Stimulated activated CD4-positive, alpha-beta T cell treated with anti-CD3 and anti-CD28 coated beads, Interleukin-1b, Interleukin-23, amount 100 ng/mL, for 4 hours (primary cell): ENCODE measurements around the gene SH2D3C.
"Not testable (repeated sequence)": the region's sequence is repeated elsewhere in the genome, so short reads cannot be mapped to it uniquely, and the experiment has no call there.

Source experiments
- DNase-seq, 2 donors: peaks; one replicate each; pipeline ENCODE4 v3.0.0-alpha.2; 2020; ENCODE audit warnings: low read depth in 2 of 2

Gene SH2D3C

DNA sequence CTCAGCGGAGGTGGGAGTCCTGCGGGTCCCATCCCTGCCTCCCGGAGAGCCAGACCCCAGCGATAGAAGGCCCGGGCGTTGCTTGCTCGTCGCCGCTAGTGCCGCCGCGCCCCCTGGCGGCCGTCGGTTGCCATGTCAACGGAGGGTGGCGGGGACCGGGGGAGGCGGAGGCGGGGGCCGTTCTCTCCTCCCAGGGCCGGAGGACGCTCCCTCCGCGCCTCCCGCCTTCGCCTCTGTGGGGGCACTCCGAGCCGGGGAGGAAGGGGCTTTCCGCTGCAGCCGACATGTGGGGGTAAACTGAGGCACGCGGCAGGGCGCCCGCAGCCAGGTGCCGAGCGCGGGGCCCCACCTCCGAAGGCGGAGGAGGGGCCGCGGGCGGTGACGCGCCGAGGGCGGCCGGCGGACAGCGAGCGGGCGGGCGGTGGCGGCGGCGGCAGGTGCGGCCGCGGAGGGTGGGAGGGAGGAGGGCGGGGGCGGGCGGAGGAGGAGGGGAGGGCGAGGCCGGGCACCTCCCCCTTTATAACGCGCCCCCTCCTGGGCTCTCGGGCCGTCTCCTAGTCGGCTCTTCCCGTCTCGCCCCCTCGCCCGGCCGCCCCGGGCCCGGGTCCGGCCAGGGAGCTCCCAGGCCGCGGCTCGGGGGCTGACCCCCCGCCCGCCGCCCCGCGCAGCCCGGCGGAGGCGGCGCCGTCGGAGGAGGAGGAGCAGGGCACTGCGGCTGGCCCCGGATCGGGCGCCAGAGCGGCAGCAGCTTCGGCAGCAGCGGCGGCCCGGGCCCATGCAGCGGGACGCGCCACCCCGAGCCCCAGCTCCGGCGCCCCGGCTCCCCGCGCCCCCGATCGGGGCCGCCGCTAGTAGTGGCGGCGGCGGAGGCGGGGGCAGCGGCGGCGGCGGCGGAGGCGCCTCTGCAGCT lies 6.8 kb upstream of the SH2D3C start:
- DNase-seq = peak; percentile 80 to 84

DNA sequence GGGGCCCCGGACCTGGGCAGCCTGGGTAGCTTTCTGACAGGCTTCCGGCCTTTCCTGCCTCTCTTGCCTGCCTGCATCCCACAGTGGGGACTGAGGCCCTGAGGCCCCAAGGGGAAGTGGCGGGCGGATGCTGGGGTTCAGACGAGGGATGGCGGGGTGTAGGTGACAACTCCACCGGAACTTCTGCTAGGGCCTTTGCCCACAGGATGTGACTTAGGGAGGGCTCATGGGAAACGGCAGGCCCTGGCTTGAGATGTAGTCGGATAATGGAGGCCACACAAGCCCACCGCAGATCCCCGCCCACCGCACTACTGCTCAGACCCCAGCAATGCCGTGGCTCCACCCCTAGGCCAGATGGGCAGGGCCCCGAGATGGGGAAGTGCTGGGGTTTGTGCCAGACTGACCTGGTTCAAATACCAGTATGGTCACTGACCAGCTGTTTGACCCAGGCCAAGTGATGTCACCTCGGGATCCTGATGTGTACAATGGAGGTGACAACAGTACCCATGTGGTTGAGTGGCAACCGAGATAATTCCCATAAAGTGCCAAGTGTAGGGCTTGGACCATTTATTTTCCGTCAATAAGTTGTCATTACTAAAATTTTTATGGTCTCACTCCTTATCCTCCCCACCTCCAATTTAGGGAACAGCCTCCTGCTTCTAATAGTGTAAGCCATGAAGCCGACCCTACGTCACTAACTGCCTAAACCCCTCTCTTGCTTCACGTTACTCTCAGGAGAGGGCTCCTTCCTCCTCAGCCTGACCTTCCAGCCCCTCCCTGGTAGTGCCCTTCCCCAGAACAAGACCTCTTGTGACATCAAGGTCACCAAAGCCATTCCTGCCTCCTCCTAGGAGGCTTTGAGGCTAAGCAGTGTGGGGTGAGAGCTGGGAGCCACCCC lies 4.9 kb upstream of the SH2D3C start:
- peak in 1 of 2 donors; percentile 34 for DNase-seq

DNA sequence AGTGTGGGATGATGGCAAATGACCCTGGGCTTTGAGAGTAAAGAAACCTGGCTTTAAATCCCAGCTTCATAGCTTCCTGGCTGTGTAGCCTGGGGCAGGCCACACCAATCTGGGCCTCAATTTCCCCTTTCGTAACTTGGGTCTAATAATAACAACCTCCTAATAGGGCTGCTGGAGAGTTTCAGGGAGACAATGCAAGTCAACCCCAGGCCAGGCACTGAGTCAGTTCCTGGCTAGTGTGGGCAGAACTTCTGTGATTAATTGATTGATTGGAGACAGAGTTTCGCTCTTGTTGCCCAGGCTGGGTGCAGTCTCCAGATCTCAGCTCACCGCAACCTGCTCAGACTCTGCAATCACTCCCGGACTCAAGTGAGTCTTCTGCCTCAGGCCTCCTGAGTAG lies 3.3 kb upstream of the SH2D3C start:
- no peak for DNase-seq

DNA sequence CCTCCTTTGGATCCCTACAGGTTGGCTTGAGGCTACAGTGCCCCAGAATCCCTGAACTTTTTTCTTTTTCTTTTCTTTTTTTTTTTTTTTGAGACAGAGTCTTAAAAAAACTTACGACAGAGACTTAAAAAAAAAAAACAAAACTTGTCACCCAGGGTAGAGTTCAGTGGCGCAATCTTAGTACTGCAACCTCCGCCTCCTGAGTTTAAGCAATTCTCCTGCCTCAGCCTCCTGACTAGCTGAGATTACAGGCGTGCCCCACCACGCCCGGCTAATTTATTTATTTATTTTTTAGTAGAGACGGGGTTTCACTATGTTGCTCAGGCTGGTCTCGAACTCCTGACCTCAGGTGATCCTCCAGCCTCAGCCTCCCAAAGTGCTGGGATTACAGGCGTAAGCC lies 2.4 kb upstream of the SH2D3C start:
- not testable (repeated sequence) for DNase-seq

DNA sequence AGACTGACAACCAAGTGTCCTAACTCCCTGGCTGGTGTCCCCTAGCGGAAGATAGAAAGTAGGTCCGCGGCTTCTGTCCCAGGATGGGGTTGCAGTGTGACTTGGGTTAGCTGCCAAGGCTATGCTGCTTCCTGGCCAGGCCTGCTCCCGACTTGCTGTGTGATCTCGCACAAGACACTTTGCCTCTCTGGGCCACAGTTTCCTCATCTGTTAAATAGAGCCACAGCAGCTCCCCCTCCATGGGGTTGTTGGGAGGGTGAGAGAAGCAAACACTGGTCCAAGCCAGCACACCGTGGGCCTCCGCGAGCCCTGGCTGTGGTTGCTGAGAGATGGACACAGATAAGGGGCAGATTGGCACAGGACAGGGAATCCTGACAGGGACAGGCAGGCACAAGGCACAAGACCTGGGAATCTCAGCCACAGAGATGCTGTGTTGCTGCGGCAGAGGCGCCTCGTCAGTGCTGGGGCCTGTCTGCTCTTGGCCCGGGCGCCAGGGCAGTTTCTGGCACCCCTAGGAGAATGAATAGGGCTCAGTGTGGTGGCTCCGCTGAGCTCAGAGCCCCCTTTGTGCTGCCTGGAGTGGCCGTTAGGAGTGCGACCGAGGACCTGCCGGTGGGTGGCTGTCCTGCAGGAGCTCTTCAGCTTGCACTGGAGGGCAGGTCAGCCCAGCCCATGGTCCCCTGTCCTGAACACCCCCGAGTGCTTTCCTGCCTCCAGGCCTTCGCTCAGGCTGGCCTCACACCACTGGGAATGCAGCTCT lies 1.8 kb upstream of the SH2D3C start:
- no peak for DNase-seq

DNA sequence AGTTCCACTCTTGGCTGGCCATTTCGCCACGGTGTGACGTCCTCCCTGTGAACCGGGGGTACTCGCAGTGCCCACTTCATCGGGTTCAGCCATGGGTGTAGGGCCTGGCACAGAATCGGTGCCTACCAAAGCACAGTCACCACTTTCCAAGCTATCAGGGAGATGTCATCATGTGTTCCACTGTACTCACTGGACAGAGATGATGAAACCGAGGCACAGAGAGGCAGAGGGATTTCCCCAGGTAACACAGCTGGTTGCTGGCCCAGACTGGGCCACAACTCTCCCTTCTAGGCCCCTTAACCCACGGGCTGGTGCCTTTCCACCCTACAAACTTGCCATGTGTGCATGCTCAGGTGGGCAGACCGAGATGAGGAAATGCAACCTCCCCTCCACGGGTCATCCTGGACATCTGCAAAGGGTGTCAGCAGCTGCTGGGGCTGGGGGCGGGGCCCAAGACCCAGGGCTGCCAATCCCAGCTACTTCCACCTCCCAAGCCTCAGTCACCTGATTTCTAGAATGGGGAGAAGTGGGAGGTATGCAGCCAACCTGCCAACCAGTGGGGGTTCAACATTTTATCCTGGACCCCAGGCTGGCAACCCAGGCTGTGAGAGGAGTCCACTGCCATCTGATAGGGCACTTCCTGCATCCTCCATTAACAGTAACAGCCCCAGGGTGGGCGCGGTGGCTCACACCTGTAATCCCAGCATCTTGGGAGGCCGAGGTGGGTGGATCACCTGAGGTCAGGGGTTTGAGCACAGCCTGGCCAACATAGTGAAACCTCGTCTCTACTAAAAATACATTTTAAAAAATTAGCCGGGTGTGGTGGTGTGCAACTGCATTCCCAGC lies 893 bp upstream of the SH2D3C start:
- peak in 1 of 2 donors; percentile 56 for DNase-seq

GRCh38 chr9:127777368-127777980 lies 992 bp downstream of the SH2D3C start:
- DNase-seq = no peak

DNA sequence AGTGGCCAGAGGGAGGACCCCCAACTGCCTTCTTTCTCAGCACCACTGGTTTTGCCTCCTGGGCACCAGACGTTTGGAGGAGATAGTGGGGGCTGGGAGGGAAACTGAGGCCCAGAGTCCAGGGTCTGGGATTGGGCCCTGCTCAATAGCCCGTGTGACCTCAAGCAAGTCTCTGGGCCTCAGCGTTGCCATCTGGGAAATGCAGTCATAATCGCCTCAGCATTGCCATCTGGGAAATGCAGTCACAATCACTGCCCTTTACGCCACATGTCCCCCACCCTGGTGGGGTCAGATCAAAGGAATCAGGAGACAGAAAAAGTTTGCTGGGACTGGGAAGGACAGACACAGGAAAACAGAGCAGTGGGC lies 1.6 kb downstream of the SH2D3C start:
- no peak for DNase-seq

DNA sequence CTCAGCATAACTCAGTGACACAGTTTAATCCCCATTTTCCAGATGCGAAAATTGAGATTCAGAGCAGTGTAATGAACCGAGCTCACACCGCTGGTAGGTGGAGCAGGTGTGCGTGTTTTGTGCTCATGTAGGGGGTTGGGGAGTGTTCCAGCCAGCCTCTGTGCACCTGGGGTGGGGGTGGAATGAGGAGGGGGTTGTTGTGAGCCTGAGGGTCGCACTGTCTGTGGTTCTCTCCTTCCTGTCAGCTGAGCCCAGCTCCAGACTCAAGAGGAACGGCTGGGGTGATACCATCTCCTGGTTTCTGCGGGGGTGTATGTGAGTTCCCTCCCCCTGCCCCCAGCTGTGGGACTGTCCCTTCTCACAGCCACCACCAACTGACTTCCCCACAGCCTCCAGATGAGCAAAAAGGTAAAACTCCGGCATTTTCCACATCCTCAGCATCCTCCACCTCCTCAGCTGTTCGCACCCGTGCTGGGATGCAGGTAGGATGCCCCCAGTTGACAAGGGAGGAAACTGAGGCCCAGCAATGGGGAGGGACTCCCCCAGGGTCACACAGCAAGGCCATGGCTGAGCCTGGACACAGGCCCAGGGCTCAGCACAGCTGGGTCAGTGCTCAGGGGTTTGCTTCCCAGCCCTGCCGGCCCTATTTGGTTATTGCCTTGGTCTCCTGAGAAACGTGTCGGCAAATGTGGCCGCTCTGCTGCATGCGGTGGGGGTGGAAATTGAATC lies 2.1 kb downstream of the SH2D3C start:
- DNase-seq = peak; percentile 48 to 70

- DNase-seq = no peak
These were observed 4.5 kb downstream of the SH2D3C start for GRCh38 chr9:127773981-127774380.

- no peak for DNase-seq
These were observed 5.2 kb downstream of the SH2D3C start for GRCh38 chr9:127773272-127773671.

DNA sequence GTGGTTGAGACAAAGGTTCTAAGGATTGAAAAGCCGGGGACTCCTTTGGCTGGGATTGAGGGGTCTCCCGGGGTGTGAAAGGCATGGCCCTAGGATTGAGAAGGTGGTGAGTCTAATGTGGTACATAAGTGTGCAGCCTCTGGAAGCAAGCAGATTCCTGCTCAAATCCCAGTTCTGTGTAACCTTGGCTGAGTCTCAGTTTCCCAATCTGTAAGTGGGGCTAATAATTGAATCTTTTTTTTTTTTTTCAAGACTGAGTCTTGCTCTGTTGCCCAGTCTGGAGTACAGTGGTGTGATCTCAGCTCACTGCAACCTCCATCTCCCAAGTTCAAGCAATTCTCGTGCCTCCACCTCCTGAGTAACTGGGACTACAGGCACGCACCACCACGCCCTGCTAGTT lies 5.9 kb downstream of the SH2D3C start:
- no peak for DNase-seq

DNA sequence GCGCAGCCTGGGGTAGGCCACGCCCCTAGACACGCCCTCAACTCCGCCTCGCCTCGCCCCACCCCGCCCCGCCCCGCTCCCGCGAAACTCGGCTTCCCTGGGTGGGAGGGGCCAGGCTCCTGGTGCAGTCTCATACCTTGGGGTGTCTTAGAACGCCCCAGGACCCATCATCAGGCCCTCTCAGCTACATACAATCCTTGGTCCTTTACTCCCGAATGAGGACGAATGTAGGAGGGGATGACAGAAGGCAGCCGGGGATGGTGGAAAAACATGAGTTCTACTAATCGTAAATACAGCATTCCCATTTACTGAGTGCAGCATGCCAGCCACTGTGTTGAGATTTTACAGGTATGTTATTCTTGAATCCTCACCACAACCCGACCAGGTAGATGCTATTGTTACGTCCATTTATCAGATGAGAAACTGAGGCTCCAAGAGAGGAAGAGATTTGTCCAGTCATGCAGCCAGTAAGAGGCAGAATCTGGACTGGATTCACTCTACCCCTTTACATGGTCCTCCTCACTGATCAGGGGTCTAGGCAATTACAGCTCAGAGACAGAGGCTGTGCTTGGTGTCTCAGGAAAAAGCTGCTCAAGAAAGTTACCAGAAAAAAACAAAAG lies 6.8 kb downstream of the SH2D3C start:
- DNase-seq = no peak

GRCh38 chr9:127770905-127771569 lies 7.4 kb downstream of the SH2D3C start:
- peak; percentile 95 to 97 for DNase-seq

DNA sequence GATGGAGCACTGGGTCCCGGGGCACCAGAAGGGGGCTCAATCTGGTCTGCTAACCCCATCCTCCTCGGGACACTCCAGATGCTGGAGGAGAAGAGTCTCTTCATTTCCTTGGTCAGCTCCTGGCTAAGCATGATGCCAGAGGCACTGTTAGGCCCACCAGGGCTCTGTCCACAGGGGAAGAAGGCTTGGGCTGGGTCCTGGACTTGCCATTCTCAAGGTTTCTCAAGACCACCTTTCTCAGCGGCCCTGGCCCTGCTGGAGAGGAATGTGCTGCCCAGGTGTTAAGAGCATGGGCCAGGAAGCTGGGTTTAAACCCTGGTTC lies 7.9 kb downstream of the SH2D3C start:
- DNase-seq = no peak

- DNase-seq = no peak
These were observed 8.4 kb downstream of the SH2D3C start for GRCh38 chr9:127769929-127770582.

DNA sequence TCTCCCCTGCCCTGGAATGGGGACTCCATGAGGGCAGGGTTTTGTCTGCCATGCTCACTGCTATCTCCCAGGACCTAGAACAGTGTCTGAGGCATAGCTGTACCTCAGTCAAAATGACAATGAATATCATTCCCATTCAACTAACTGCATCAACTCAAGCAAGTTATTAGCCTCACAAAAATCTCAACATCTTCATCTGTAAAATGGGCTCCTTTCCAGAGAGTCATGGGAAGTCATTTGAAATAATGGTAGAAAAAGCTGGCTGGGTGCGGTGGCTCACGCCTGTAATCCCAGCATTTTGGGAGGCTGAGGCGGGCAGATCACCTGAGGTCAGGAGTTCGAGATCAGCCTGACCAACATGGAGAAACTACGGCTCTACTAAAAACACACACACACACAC lies 9.4 kb downstream of the SH2D3C start:
- no peak for DNase-seq

- DNase-seq = no peak
These were observed 9.8 kb downstream of the SH2D3C start for GRCh38 chr9:127768698-127769097.

GRCh38 chr9:127767909-127768331 lies 10.5 kb downstream of the SH2D3C start:
- DNase-seq = no peak
